K562 (cell line): ENCODE results near the gene TACC3. TPM values are rescaled to one million over a fixed set of nuclear protein-coding genes. Genes with fewer than 3 reads are reported as not detected.

Source experiments
- ATAC-seq: fragments of 200-7000 bp; cut with Tn5 transposase; 3 replicates; pipeline ENCODE4 v1.9.1; 2020; ENCODE audit warnings: moderate library complexity
- BruUV-seq: library from RNA; stranded (reverse); fragments of 400-500 nt; replicated peaks from 2 replicates; lab custom pipeline; 2021; lab: Mats Ljungman, UMichigan
- CTCF ChIA-PET: fragments of 300-600 bp; formaldehyde crosslinking; extraction: SDS; loops from one replicate; lab custom pipeline; 2021; ENCODE audit warnings: low intra/inter-chr PET ratio; lab: Yijun Ruan, JAX
- POLR2A ChIA-PET: fragments of 300-600, 350-650 bp; sonication (Branson Sonifier 250); formaldehyde crosslinking; extraction: SDS; loops from one replicate; lab custom pipeline; 2021; ENCODE audit warnings: antibody characterized with exemption, inconsistent platforms; lab: Yijun Ruan, JAX
- DNase-seq, 4 experiments: peaks; one replicate each; pipeline versions ENCODE4 v3.0.0 to v3.0.0-alpha.2; 2011 to 2018; ENCODE audit warnings: low spot score in 3 of 4, mixed read lengths in 3 of 4; ENCODE audit errors: extremely low read depth in 1 of 4
- FAIRE-seq: peaks from 2 replicates; lab custom pipeline; 2011; peaks lifted over from hg19 to GRCh38; lab: Jason Lieb, UNC
- H2AFZ ChIP-seq: 2 replicates; pipeline ENCODE4 v1.6.0; 2011; ENCODE audit warnings: low read depth, low read length, control low read depth, inconsistent platforms
- H3K27ac ChIP-seq: fragments of 200-600 bp; 3 replicates; pipeline ENCODE4 v1.8.0; 2011; ENCODE audit warnings: low read depth, mild to moderate bottlenecking, control low read depth, inconsistent platforms, low read length, moderate library complexity, mixed read lengths; ENCODE audit errors: extremely low read depth
- H3K27me3 ChIP-seq, 2 experiments: fragments of 300-600 bp in 1 of 2; 2 replicates in 1 of 2; 3 replicates in 1 of 2; pipeline versions ENCODE4 v1.6.0 to v1.8.0; 2011; ENCODE audit warnings: inconsistent platforms in 2 of 2, low read length in 2 of 2, mild to moderate bottlenecking in 1 of 2, mixed read lengths in 1 of 2, moderate library complexity in 1 of 2; ENCODE audit not compliant: control insufficient read depth in 2 of 2, insufficient read depth in 2 of 2
- H3K36me3 ChIP-seq: fragments of 300-600 bp; 3 replicates; pipeline ENCODE4 v1.8.0; 2011; ENCODE audit warnings: mild to moderate bottlenecking, low read length, inconsistent platforms; ENCODE audit not compliant: control insufficient read depth, insufficient read depth
- H3K4me1 ChIP-seq, 2 experiments: fragments of 200-600 bp in 1 of 2; replicated peaks in 1 of 2; 2 replicates in 1 of 2; 3 replicates in 1 of 2; pipeline versions ENCODE4 v1.5.1 to v1.8.0; 2011; ENCODE audit warnings: inconsistent platforms in 2 of 2, low read length in 2 of 2, mild to moderate bottlenecking in 1 of 2, mixed read lengths in 1 of 2, moderate library complexity in 1 of 2; ENCODE audit not compliant: control insufficient read depth in 2 of 2, insufficient read depth in 2 of 2
- H3K4me2 ChIP-seq: 2 replicates; pipeline ENCODE4 v1.6.1; 2011; ENCODE audit warnings: low read length, control low read depth, inconsistent platforms, mixed read lengths; ENCODE audit not compliant: insufficient read depth
- H3K4me3 ChIP-seq: fragments of 200-600 bp; sonication (generic), shearing (Covaris generic); 2 replicates; pipeline ENCODE4 v1.5.1; 2016; ENCODE audit warnings: control low read depth, inconsistent platforms
- H3K79me2 ChIP-seq: fragments of 200-600 bp; 3 replicates; pipeline ENCODE4 v1.8.0; 2011; ENCODE audit warnings: low read length, inconsistent platforms; ENCODE audit not compliant: control insufficient read depth, insufficient read depth
- H3K9ac ChIP-seq, 2 experiments: 2 replicates each; pipeline versions ENCODE4 v1.6.0 to v1.6.1; 2011; ENCODE audit warnings: low read depth in 2 of 2, low read length in 2 of 2, control low read depth in 1 of 2, inconsistent platforms in 1 of 2, mild to moderate bottlenecking in 1 of 2, mixed read lengths in 1 of 2; ENCODE audit not compliant: insufficient read depth in 1 of 2
- H3K9me1 ChIP-seq: one replicate; pipeline ENCODE4 v1.6.0; 2011; ENCODE audit warnings: inconsistent platforms, mild to moderate bottlenecking, low read length, moderate library complexity; ENCODE audit not compliant: control insufficient read depth, insufficient read depth
- H3K9me3 ChIP-seq: replicated peaks from 2 replicates; pipeline ENCODE4 v1.5.1; 2011; ENCODE audit warnings: low read depth, low read length, inconsistent platforms; ENCODE audit not compliant: control insufficient read depth, insufficient read depth
- H4K20me1 ChIP-seq: replicated peaks from 2 replicates; pipeline ENCODE4 v1.6.1; 2011; ENCODE audit warnings: low read length, inconsistent platforms, mixed read lengths; ENCODE audit not compliant: control insufficient read depth, insufficient read depth
- ARID4B ChIP-seq: sonication (generic); formaldehyde crosslinking; IDR thresholded peaks from 2 replicates; pipeline ENCODE4 v1.8.0; 2022; ENCODE audit warnings: mild to moderate bottlenecking, missing genetic modification reagents
- BDP1 ChIP-seq: IDR thresholded peaks from 3 replicates; pipeline ENCODE4 v1.6.1; 2011; ENCODE audit not compliant: insufficient read length, insufficient read depth
- EGR1 ChIP-seq: fragments of 450-650 bp; conservative IDR thresholded peaks from 2 replicates; pipeline ENCODE4 v1.6.1; 2017; ENCODE audit warnings: mild to moderate bottlenecking
- JUNB ChIP-seq: fragments of 450-650 bp; formaldehyde crosslinking; conservative IDR thresholded peaks from 2 replicates; pipeline ENCODE4 v1.4.0; 2020; ENCODE audit warnings: mild to moderate bottlenecking
- MBD2 ChIP-seq: sonication (generic); IDR thresholded peaks from 2 replicates; pipeline ENCODE4 v1.6.1; 2016; ENCODE audit warnings: low read depth, borderline replicate concordance
- NBN ChIP-seq: fragments of 450-650 bp; IDR thresholded peaks from 2 replicates; pipeline ENCODE4 v1.6.1; 2016; ENCODE audit warnings: low read depth, mild to moderate bottlenecking
- RBM17 ChIP-seq: fragments of 200-400 bp; formaldehyde crosslinking; IDR thresholded peaks from 2 replicates; pipeline ENCODE4 v1.6.1; 2017; ENCODE audit warnings: low read depth, mild to moderate bottlenecking, low read length, borderline replicate concordance
- TSC22D4 ChIP-seq: fragments of 450-650 bp; IDR thresholded peaks from 2 replicates; pipeline ENCODE4 v1.6.1; 2016; ENCODE audit warnings: missing genetic modification characterization, missing biosample characterization, control low read depth
- ZFX ChIP-seq: sonication (generic); formaldehyde crosslinking; IDR thresholded peaks from 2 replicates; pipeline ENCODE4 v1.8.0; 2022; ENCODE audit warnings: mild to moderate bottlenecking, missing genetic modification reagents, moderate library complexity
- ZNF175 ChIP-seq: fragments of 200-800 bp; sonication (Bioruptor generic); IDR thresholded peaks from 2 replicates; pipeline ENCODE4 v1.6.1; 2016; ENCODE audit warnings: low read depth, mild to moderate bottlenecking, missing genetic modification characterization, missing compliant biosample characterization
- ZNF347 ChIP-seq: fragments of 450-650 bp; formaldehyde crosslinking; IDR thresholded peaks from 2 replicates; pipeline ENCODE4 v1.4.0; 2020; ENCODE audit warnings: low read depth, mild to moderate bottlenecking, moderate library complexity
- ZNF551 ChIP-seq: fragments of 250-450 bp; sonication (Bioruptor Pico); IDR thresholded peaks from 2 replicates; pipeline ENCODE4 v1.5.0; 2021; ENCODE audit warnings: mild to moderate bottlenecking, moderate library complexity
- ZNF785 ChIP-seq: fragments of 250-450 bp; sonication (Bioruptor Pico); IDR thresholded peaks from 2 replicates; pipeline ENCODE4 v1.4.0; 2020; ENCODE audit warnings: mild to moderate bottlenecking
- WGBS: fragments of 100-300 bp; shearing (Covaris generic); methylation state at CpG from one replicate; pipeline ENCODE4 v1.1.6; 2016; ENCODE audit warnings: low coverage, mixed read lengths; ENCODE audit not compliant: insufficient coverage; ENCODE audit errors: missing lambda C conversion rate; 5-methylcytosine and 5-hydroxymethylcytosine counted together
- in situ Hi-C: fragments of 300-500 bp; cut with MboI; formaldehyde crosslinking; loops from 4 replicates; pipeline ENCODE4 v1.15.0; 2018; ENCODE audit warnings: inconsistent platforms, mixed read lengths
- intact Hi-C: fragments of 100-400 bp; cut with micrococcal nuclease; formaldehyde crosslinking; loops from 2 replicates; pipeline ENCODE4 v1.14.2; 2022
- polyA plus RNA-seq, 8 experiments: library from polyadenylated mRNA; depleted of rRNA in 4 of 8; stranded (reverse) in 5 of 8; unstranded in 3 of 8; fragments of >200 nt; fragmentation: Nextera tagmentation in 2 of 8; fragmentation: Illumina TruSeq in 1 of 8; extraction: Ambion mirVana in 2 of 8; extraction: Trizol in 1 of 8; gene quantifications; 2 replicates each; pipeline versions ENCODE4 v1.2.1 to v1.2.3, GENCODE V29; 2011 to 2014; ENCODE audit warnings: inconsistent platforms in 1 of 8, missing spikeins in 1 of 8
- total RNA-seq, 7 experiments: library from RNA; depleted of rRNA in 6 of 7; stranded (reverse); fragments of >200 nt in 6 of 7; fragmentation: Illumina TruSeq in 2 of 7; extraction: Trizol in 2 of 7; gene quantifications; 2 replicates each; pipeline versions ENCODE4 v1.2.1 to v1.2.3, GENCODE V29; 2011 to 2021; ENCODE audit warnings: low replicate concordance in 1 of 7

Gene TACC3
- total and polyA plus RNA-seq, 9 of the 15 experiments (the other 6 are each of a cell fraction or from before 2014, with no cell fraction given): 1.9 to 122 (median 55.6) TPM

- Histone ChIP-seq H3K4me1 (peaks cover 0 to 22% of the 10 kb centered on the region in 2 experiments; a peak in 1 of 5 replicates), H3K9me1 (no peaks in the 10 kb centered on the region), H3K27ac (no peak overlapping the region), H3K4me3 (no peak overlapping the region), H4K20me1 (peaks cover 13% of the 10 kb centered on the region; the same call in 1 of the 2 replicates), H3K27me3 (no peaks in the 10 kb centered on the region), H2AFZ (no peak overlapping the region), H3K9ac (no peak overlapping the region), H3K9me3 (peaks cover 4% of the 10 kb centered on the region), H3K4me2 (no peak overlapping the region), H3K36me3 (peaks cover 95% of the 10 kb centered on the region), H3K79me2 (peaks cover 39% of the 10 kb centered on the region)
- CTCF ChIA-PET: no interaction called here
- TF ChIP-seq TSC22D4: no peak
- TF ChIP-seq BDP1: no peak
- no peak for TF ChIP-seq RBM17
- TF ChIP-seq ZNF785 (CRISPR knock-in tag): no peak
- TF ChIP-seq ZNF551 (CRISPR knock-in tag): no peak
- TF ChIP-seq ZFX (CRISPR knock-in tag): no peak
- no peak for TF ChIP-seq ARID4B (CRISPR knock-in tag)
- no peak for TF ChIP-seq ZNF175 (CRISPR knock-in tag)
- no peak for TF ChIP-seq NBN
- TF ChIP-seq ZNF347: no peak
- TF ChIP-seq MBD2: no peak
- TF ChIP-seq EGR1: no peak
- TF ChIP-seq JUNB: no peak
- no peak for FAIRE-seq
- BruUV-seq: no TSS peak
- intact Hi-C loops: no loop called here
- in situ Hi-C loops: no loop called here
- WGBS: 95% methylated on average over 10 of the region's 10 CpGs
- DNase-seq: no peak
- ATAC-seq: no peak
- POLR2A ChIA-PET: interaction anchor here (0.8 to 1.1 kb wide), 3 partner anchors 12 to 21 kb away, joined by 4 read pairs; partner anchors contain the start of genes SLBP, TACC3 and TMEM129
These were observed 11.6 kb downstream of the TACC3 start for GRCh38 chr4:1732911-1733310.
